Fibroblast of skin of left biceps (primary cell): ENCODE results near the gene AMBP.

ENCODE experiments used
- DNase-seq, 2 experiments: peaks; one replicate each; pipeline ENCODE4 v3.0.0-alpha.2; 2013; ENCODE audit warnings: low read depth in 2 of 2

AMBP gene

GRCh38 chr9:114075602-114076001 lies 2.5 kb downstream of the AMBP start:
- DNase-seq: no peak

- DNase-seq: no peak
These were observed 5.6 kb downstream of the AMBP start for GRCh38 chr9:114072184-114073140.

GRCh38 chr9:114071197-114071795 lies 6.8 kb downstream of the AMBP start:
- DNase-seq: no peak

GRCh38 chr9:114070188-114071103 lies 7.7 kb downstream of the AMBP start:
- no peak for DNase-seq

GRCh38 chr9:114069476-114070187 lies 8.5 kb downstream of the AMBP start:
- DNase-seq: no peak

- no peak for DNase-seq
These were observed 12.8 kb downstream of the AMBP start for GRCh38 chr9:114065304-114065703.

GRCh38 chr9:114061830-114062474 lies 16.1 kb downstream of the AMBP start:
- DNase-seq: no peak

GRCh38 chr9:114061292-114061691 lies 16.8 kb downstream of the AMBP start:
- no peak for DNase-seq

- DNase-seq: no peak
These were observed 17.4 kb downstream of the AMBP start for GRCh38 chr9:114060711-114061110.

- DNase-seq: no peak
These were observed 18.0 kb downstream of the AMBP start for GRCh38 chr9:114060070-114060469.

- no peak for DNase-seq
These were observed 18.9 kb downstream of the AMBP start for GRCh38 chr9:114059047-114059803.

- no peak for DNase-seq
These were observed 19.4 kb downstream of the AMBP start for GRCh38 chr9:114058688-114059046.

- no peak for DNase-seq
These were observed 20.8 kb downstream of the AMBP start for GRCh38 chr9:114057161-114057885.

- no peak for DNase-seq
These were observed 21.6 kb downstream of the AMBP start for GRCh38 chr9:114056527-114056926.

GRCh38 chr9:114055894-114056293 lies 22.2 kb downstream of the AMBP start:
- no peak for DNase-seq

- DNase-seq: no peak
These were observed 23.0 kb downstream of the AMBP start for GRCh38 chr9:114055061-114055460.

- no peak for DNase-seq
These were observed 23.9 kb downstream of the AMBP start for GRCh38 chr9:114054191-114054690.

GRCh38 chr9:114053246-114054005 lies 24.7 kb downstream of the AMBP start:
- no peak for DNase-seq

- no peak for DNase-seq
These were observed 26.4 kb downstream of the AMBP start for GRCh38 chr9:114051706-114052105.
